Activated naive CD4-positive, alpha-beta T cell treated with anti-CD3 and anti-CD28 coated beads, Interleukin-2, amount 50 U/mL, for 24 hours (primary cell): Measurements from ENCODE around the gene FKBP14.

Source experiments
- H3K27ac Mint-ChIP-seq: one replicate; pipeline ENCODE4 v1.8.0; 2021; ENCODE audit warnings: mild to moderate bottlenecking, mixed read lengths
- H3K27me3 Mint-ChIP-seq: one replicate; pipeline ENCODE4 v1.8.0; 2021; ENCODE audit warnings: mixed read lengths
- H3K36me3 Mint-ChIP-seq: one replicate; pipeline ENCODE4 v1.8.0; 2021; ENCODE audit warnings: mixed read lengths
- H3K4me1 Mint-ChIP-seq: one replicate; pipeline ENCODE4 v1.8.0; 2021; ENCODE audit warnings: mixed read lengths
- H3K4me3 Mint-ChIP-seq: one replicate; pipeline ENCODE4 v1.8.0; 2021; ENCODE audit warnings: mild to moderate bottlenecking, mixed read lengths
- H3K9me3 Mint-ChIP-seq: one replicate; pipeline ENCODE4 v1.8.0; 2021; ENCODE audit warnings: mixed read lengths

FKBP14 gene

GRCh38 chr7:30046127-30046770 is 19.7 kb upstream of the FKBP14 start:
- no peak overlapping the region for H3K27ac Mint-ChIP-seq
- no peak overlapping the region for H3K4me3 Mint-ChIP-seq
- H3K4me1 Mint-ChIP-seq: no peaks in the 10 kb centered on the region
- no peaks in the 10 kb centered on the region for H3K27me3 Mint-ChIP-seq
- no peaks in the 10 kb centered on the region for H3K9me3 Mint-ChIP-seq
- peaks cover 26% of the 10 kb centered on the region for H3K36me3 Mint-ChIP-seq

- Mint-ChIP-seq H3K9me3 (no peaks in the 10 kb centered on the region), H3K27me3 (no peaks in the 10 kb centered on the region), H3K4me3 (no peak overlapping the region), H3K27ac (no peak overlapping the region), H3K4me1 (peaks cover 19% of the 10 kb centered on the region), H3K36me3 (peaks cover 5% of the 10 kb centered on the region)
Measured at GRCh38 chr7:30041526-30042269, 15.2 kb upstream of the FKBP14 start.

GRCh38 chr7:30040938-30041337 is 14.4 kb upstream of the FKBP14 start:
- peaks cover 23% of the 10 kb centered on the region for H3K4me1 Mint-ChIP-seq
- peaks cover 3% of the 10 kb centered on the region for H3K36me3 Mint-ChIP-seq
- H3K4me3 Mint-ChIP-seq: no peak overlapping the region
- H3K27me3 Mint-ChIP-seq: no peaks in the 10 kb centered on the region
- no peak overlapping the region for H3K27ac Mint-ChIP-seq
- no peaks in the 10 kb centered on the region for H3K9me3 Mint-ChIP-seq

GRCh38 chr7:30038196-30038980 is 11.9 kb upstream of the FKBP14 start:
- peaks cover 2% of the 10 kb centered on the region for H3K36me3 Mint-ChIP-seq
- H3K9me3 Mint-ChIP-seq: no peaks in the 10 kb centered on the region
- no peaks in the 10 kb centered on the region for H3K27me3 Mint-ChIP-seq
- no peak overlapping the region for H3K4me3 Mint-ChIP-seq
- no peak overlapping the region for H3K27ac Mint-ChIP-seq
- H3K4me1 Mint-ChIP-seq: peaks cover 23% of the 10 kb centered on the region

- no peak overlapping the region for H3K27ac Mint-ChIP-seq
- no peaks in the 10 kb centered on the region for H3K9me3 Mint-ChIP-seq
- H3K27me3 Mint-ChIP-seq: no peaks in the 10 kb centered on the region
- peaks cover 23% of the 10 kb centered on the region for H3K4me1 Mint-ChIP-seq
- H3K4me3 Mint-ChIP-seq: no peak overlapping the region
- H3K36me3 Mint-ChIP-seq: peaks cover 2% of the 10 kb centered on the region
Measured at GRCh38 chr7:30036220-30036619, 9.7 kb upstream of the FKBP14 start.

- no peaks in the 10 kb centered on the region for H3K27me3 Mint-ChIP-seq
- H3K9me3 Mint-ChIP-seq: no peaks in the 10 kb centered on the region
Measured at GRCh38 chr7:30034501-30034900, 8.0 kb upstream of the FKBP14 start.

GRCh38 chr7:30032310-30033125 is 6.0 kb upstream of the FKBP14 start:
- peaks cover 9% of the 10 kb centered on the region for H3K4me1 Mint-ChIP-seq
- no peaks in the 10 kb centered on the region for H3K27me3 Mint-ChIP-seq
- H3K4me3 Mint-ChIP-seq: no peak overlapping the region

More at GRCh38 chr7:30034501-30034900, 8.0 kb upstream of the FKBP14 start:
- Mint-ChIP-seq H3K27ac (no peak overlapping the region), H3K4me3 (no peak overlapping the region), H3K36me3 (peaks cover 2% of the 10 kb centered on the region), H3K4me1 (peaks cover 12% of the 10 kb centered on the region)

GRCh38 chr7:30029696-30030095 is 3.2 kb upstream of the FKBP14 start:
- no peak overlapping the region for H3K4me3 Mint-ChIP-seq
- H3K4me1 Mint-ChIP-seq: peaks cover 19% of the 10 kb centered on the region
- H3K9me3 Mint-ChIP-seq: no peaks in the 10 kb centered on the region
- H3K27me3 Mint-ChIP-seq: no peaks in the 10 kb centered on the region
- peaks cover 4% of the 10 kb centered on the region for H3K36me3 Mint-ChIP-seq
- H3K27ac Mint-ChIP-seq: no peak overlapping the region

More at GRCh38 chr7:30032310-30033125, 6.0 kb upstream of the FKBP14 start:
- Mint-ChIP-seq H3K27ac (no peak overlapping the region), H3K36me3 (peaks cover 2% of the 10 kb centered on the region), H3K9me3 (no peaks in the 10 kb centered on the region)

GRCh38 chr7:30028749-30029635 is 2.5 kb upstream of the FKBP14 start:
- no peak overlapping the region for H3K4me3 Mint-ChIP-seq
- peaks cover 4% of the 10 kb centered on the region for H3K36me3 Mint-ChIP-seq
- peaks cover 22% of the 10 kb centered on the region for H3K4me1 Mint-ChIP-seq
- H3K27me3 Mint-ChIP-seq: no peaks in the 10 kb centered on the region
- peak overlapping the region; percentile 38 for H3K27ac Mint-ChIP-seq
- H3K9me3 Mint-ChIP-seq: no peaks in the 10 kb centered on the region

- H3K36me3 Mint-ChIP-seq: peaks cover 2% of the 10 kb centered on the region
- peaks cover 29% of the 10 kb centered on the region for H3K4me1 Mint-ChIP-seq
- peak within 1 kb of the TSS; percentile 87 for H3K27ac Mint-ChIP-seq
- H3K27me3 Mint-ChIP-seq: no peaks in the 10 kb centered on the region
- no peaks in the 10 kb centered on the region for H3K9me3 Mint-ChIP-seq
- peak within 1 kb of the TSS; percentile 96 for H3K4me3 Mint-ChIP-seq
Measured at GRCh38 chr7:30028216-30028748, 1.8 kb upstream of the FKBP14 start, which contains the start of gene PLEKHA8. Gene PLEKHA8, plus strand, starts transcription at chr7:30028412. Its CDS starts 351 bp downstream, at chr7:30028763.

GRCh38 chr7:30027740-30028215 is 1.3 kb upstream of the FKBP14 start:
- peak overlapping the region; percentile 96 for H3K4me3 Mint-ChIP-seq

GRCh38 chr7:30027065-30027456 is 559 bp upstream of the FKBP14 start:
- Mint-ChIP-seq H3K4me1 (peaks cover 33% of the 10 kb centered on the region), H3K4me3 (peak overlapping the region; percentile 96), H3K36me3 (peaks cover 4% of the 10 kb centered on the region), H3K9me3 (no peaks in the 10 kb centered on the region), H3K27ac (peak overlapping the region; percentile 87), H3K27me3 (no peaks in the 10 kb centered on the region)

More at GRCh38 chr7:30027740-30028215, 1.3 kb upstream of the FKBP14 start:
- H3K4me1 Mint-ChIP-seq: peaks cover 33% of the 10 kb centered on the region
- H3K36me3 Mint-ChIP-seq: peaks cover 4% of the 10 kb centered on the region
- no peaks in the 10 kb centered on the region for H3K9me3 Mint-ChIP-seq
- no peaks in the 10 kb centered on the region for H3K27me3 Mint-ChIP-seq
- H3K27ac Mint-ChIP-seq: peak overlapping the region; percentile 87

- Mint-ChIP-seq H3K27me3 (no peaks in the 10 kb centered on the region), H3K9me3 (no peaks in the 10 kb centered on the region), H3K4me1 (peaks cover 42% of the 10 kb centered on the region), H3K27ac (no peak overlapping the region), H3K4me3 (no peak overlapping the region), H3K36me3 (peaks cover 4% of the 10 kb centered on the region)
Measured at GRCh38 chr7:30023524-30023923, 3.0 kb downstream of the FKBP14 start.

GRCh38 chr7:30022991-30023390 is 3.5 kb downstream of the FKBP14 start:
- Mint-ChIP-seq H3K9me3 (no peaks in the 10 kb centered on the region), H3K4me1 (peaks cover 42% of the 10 kb centered on the region), H3K27me3 (no peaks in the 10 kb centered on the region), H3K4me3 (no peak overlapping the region), H3K27ac (no peak overlapping the region), H3K36me3 (peaks cover 5% of the 10 kb centered on the region)
